ENCODE results near the gene C1QTNF8.

The C1QTNF8 gene

GRCh38 chr16:1074379-1074649 is 21.7 kb downstream of the C1QTNF8 start:
- ATAC-seq, result no peak

GRCh38 chr16:1073566-1074378 is 22.3 kb downstream of the C1QTNF8 start:
- peak; percentile 50 for ATAC-seq
- TF ChIP-seq CSRNP3 (CRISPR knock-in tag; IDR thresholded peaks at IDR 0.05) (no peak), ZNF70 (CRISPR knock-in tag; IDR thresholded peaks at IDR 0.05) (no peak), ZC3H10 (CRISPR knock-in tag; IDR thresholded peaks at IDR 0.05) (no peak), OSR1 (CRISPR knock-in tag; IDR thresholded peaks at IDR 0.05) (no peak), PPARA (CRISPR knock-in tag; IDR thresholded peaks at IDR 0.05; ENCODE audit: borderline replicate concordance) (no peak), ISL1 (CRISPR knock-in tag; IDR thresholded peaks at IDR 0.05) (no peak), BACH2 (CRISPR knock-in tag; IDR thresholded peaks at IDR 0.05; ENCODE audit: borderline replicate concordance) (no peak), TCF4 (CRISPR knock-in tag; IDR thresholded peaks at IDR 0.05; ENCODE audit: borderline replicate concordance) (no peak)

More at GRCh38 chr16:1074379-1074649, 21.7 kb downstream of the C1QTNF8 start:
- TF ChIP-seq SNAI2 (CRISPR knock-in tag; IDR thresholded peaks at IDR 0.05) (no peak), CSRNP3 (CRISPR knock-in tag; IDR thresholded peaks at IDR 0.05) (no peak), ZNF565 (CRISPR knock-in tag; conservative IDR thresholded peaks at IDR 0.05; ENCODE audit: low read depth) (no peak), ZNF8 (CRISPR knock-in tag; IDR thresholded peaks at IDR 0.05) (no peak), ESRRG (CRISPR knock-in tag; IDR thresholded peaks at IDR 0.05) (no peak), OSR1 (CRISPR knock-in tag; IDR thresholded peaks at IDR 0.05) (no peak), CREB5 (CRISPR knock-in tag; IDR thresholded peaks at IDR 0.05; ENCODE audit: low read depth) (no peak)

- TF ChIP-seq TOX (CRISPR knock-in tag; IDR thresholded peaks at IDR 0.05; ENCODE audit: borderline replicate concordance), result no peak
- ATAC-seq, result no peak
Observed at GRCh38 chr16:1073262-1073558, 22.8 kb downstream of the C1QTNF8 start.

GRCh38 chr16:1072526-1073261 is 23.4 kb downstream of the C1QTNF8 start, which contains the start of gene SSTR5:
SSTR5 (plus strand) TSS chr16:1072747; CDS start chr16:1078869, 6,122 bp downstream.
- TF ChIP-seq CSDC2 (CRISPR knock-in tag; IDR thresholded peaks at IDR 0.05) (no peak), TCF4 (CRISPR knock-in tag; IDR thresholded peaks at IDR 0.05; ENCODE audit: borderline replicate concordance) (no peak), ZNF70 (CRISPR knock-in tag; IDR thresholded peaks at IDR 0.05) (no peak), PPARA (CRISPR knock-in tag; IDR thresholded peaks at IDR 0.05; ENCODE audit: borderline replicate concordance) (no peak), ISL1 (CRISPR knock-in tag; IDR thresholded peaks at IDR 0.05) (no peak), OSR1 (CRISPR knock-in tag; IDR thresholded peaks at IDR 0.05) (no peak), CSRNP3 (CRISPR knock-in tag; IDR thresholded peaks at IDR 0.05) (no peak), ZC3H10 (CRISPR knock-in tag; IDR thresholded peaks at IDR 0.05) (no peak), CREB5 (CRISPR knock-in tag; IDR thresholded peaks at IDR 0.05; ENCODE audit: low read depth) (no peak), BACH2 (CRISPR knock-in tag; IDR thresholded peaks at IDR 0.05; ENCODE audit: borderline replicate concordance) (no peak), ZFP3 (CRISPR knock-in tag; IDR thresholded peaks at IDR 0.05) (no peak), POU6F1 (CRISPR knock-in tag; IDR thresholded peaks at IDR 0.05; ENCODE audit: borderline replicate concordance, low read depth) (no peak)
- ATAC-seq, result no peak

Data from SK-N-SH treated with all-trans-retinoic acid at 6 μM for 48 hours (cell line).